ENCODE results near the gene EPG5.
"Not testable (repeated sequence)": the region's sequence is repeated elsewhere in the genome, so short reads cannot be mapped to it uniquely, and the experiment has no call there.

Gene EPG5

GRCh38 chr18:45828917-45829811 lies 138.0 kb downstream of the EPG5 start:
- TF ChIP-seq CSRNP3 (CRISPR knock-in tag; IDR thresholded peaks at IDR 0.05) (no peak), OSR1 (CRISPR knock-in tag; IDR thresholded peaks at IDR 0.05) (no peak), TOX (CRISPR knock-in tag; IDR thresholded peaks at IDR 0.05; ENCODE audit: borderline replicate concordance) (no peak), ESRRG (CRISPR knock-in tag; IDR thresholded peaks at IDR 0.05) (no peak), ZNF70 (CRISPR knock-in tag; IDR thresholded peaks at IDR 0.05) (no peak), PPARA (CRISPR knock-in tag; IDR thresholded peaks at IDR 0.05; ENCODE audit: borderline replicate concordance) (no peak), CSDC2 (CRISPR knock-in tag; IDR thresholded peaks at IDR 0.05) (no peak)
- TF ChIP-seq, protein P1, sequence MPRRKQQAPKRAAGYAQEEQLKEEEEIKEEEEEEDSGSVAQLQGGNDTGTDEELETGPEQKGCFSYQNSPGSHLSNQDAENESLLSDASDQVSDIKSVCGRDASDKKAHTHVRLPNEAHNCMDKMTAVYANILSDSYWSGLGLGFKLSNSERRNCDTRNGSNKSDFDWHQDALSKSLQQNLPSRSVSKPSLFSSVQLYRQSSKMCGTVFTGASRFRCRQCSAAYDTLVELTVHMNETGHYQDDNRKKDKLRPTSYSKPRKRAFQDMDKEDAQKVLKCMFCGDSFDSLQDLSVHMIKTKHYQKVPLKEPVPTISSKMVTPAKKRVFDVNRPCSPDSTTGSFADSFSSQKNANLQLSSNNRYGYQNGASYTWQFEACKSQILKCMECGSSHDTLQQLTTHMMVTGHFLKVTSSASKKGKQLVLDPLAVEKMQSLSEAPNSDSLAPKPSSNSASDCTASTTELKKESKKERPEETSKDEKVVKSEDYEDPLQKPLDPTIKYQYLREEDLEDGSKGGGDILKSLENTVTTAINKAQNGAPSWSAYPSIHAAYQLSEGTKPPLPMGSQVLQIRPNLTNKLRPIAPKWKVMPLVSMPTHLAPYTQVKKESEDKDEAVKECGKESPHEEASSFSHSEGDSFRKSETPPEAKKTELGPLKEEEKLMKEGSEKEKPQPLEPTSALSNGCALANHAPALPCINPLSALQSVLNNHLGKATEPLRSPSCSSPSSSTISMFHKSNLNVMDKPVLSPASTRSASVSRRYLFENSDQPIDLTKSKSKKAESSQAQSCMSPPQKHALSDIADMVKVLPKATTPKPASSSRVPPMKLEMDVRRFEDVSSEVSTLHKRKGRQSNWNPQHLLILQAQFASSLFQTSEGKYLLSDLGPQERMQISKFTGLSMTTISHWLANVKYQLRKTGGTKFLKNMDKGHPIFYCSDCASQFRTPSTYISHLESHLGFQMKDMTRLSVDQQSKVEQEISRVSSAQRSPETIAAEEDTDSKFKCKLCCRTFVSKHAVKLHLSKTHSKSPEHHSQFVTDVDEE (CRISPR knock-in tag; IDR thresholded peaks at IDR 0.05): no peak

DNA sequence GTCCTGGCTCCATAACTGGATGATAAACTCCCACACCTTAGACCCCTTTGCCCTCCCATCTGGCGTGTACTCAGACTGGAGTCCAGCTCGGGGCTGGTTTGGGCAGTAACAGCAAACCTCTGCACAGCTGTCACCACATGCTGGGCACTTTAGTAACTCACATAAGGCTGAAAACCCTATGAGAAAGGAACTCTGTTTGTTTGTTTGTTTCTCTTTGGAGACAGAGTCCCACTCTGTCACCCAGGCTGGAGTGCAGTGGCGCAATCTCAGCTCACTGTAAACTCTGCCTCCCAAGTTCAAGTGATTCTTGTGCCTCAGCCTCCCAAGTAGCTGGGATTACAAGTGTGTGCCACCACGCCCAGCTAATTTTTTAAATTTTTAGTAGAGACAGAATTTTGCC lies 140.4 kb downstream of the EPG5 start:
- ATAC-seq: not testable (repeated sequence)

More at GRCh38 chr18:45828917-45829811, 138.0 kb downstream of the EPG5 start:
- no peak; the same call in 2 of the 3 replicates for ATAC-seq

DNA sequence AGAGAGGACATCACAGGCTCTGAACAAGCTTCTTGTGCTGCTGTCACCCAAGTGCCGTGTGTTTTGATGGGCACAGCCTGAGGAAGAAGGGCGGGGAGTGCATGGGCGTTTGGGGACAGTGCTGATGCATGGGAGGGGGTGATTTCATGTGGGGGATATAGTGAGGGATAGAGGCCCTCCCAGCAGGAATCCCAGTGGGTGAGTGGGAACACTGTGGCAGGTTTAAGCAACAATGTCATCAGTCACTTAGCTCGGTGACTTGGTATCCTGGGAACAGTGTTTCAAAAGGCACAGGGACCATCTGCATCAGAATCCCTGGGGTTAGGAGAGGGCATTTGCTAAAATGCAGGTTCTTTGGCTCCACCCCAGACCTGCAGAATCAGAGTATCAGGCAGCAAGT lies 141.0 kb downstream of the EPG5 start:
- TF ChIP-seq ZNF8 (CRISPR knock-in tag; IDR thresholded peaks at IDR 0.05) (no peak), CREB5 (CRISPR knock-in tag; IDR thresholded peaks at IDR 0.05; ENCODE audit: low read depth) (no peak), TCF4 (CRISPR knock-in tag; IDR thresholded peaks at IDR 0.05; ENCODE audit: borderline replicate concordance) (no peak), OSR1 (CRISPR knock-in tag; IDR thresholded peaks at IDR 0.05) (no peak), TOX (CRISPR knock-in tag; IDR thresholded peaks at IDR 0.05; ENCODE audit: borderline replicate concordance) (no peak), GLIS3 (CRISPR knock-in tag; IDR thresholded peaks at IDR 0.05) (no peak), ZNF565 (CRISPR knock-in tag; conservative IDR thresholded peaks at IDR 0.05; ENCODE audit: low read depth) (no peak), BACH2 (CRISPR knock-in tag; IDR thresholded peaks at IDR 0.05; ENCODE audit: borderline replicate concordance) (no peak), RARB (CRISPR knock-in tag; IDR thresholded peaks at IDR 0.05) (no peak)
- TF ChIP-seq, protein P2, sequence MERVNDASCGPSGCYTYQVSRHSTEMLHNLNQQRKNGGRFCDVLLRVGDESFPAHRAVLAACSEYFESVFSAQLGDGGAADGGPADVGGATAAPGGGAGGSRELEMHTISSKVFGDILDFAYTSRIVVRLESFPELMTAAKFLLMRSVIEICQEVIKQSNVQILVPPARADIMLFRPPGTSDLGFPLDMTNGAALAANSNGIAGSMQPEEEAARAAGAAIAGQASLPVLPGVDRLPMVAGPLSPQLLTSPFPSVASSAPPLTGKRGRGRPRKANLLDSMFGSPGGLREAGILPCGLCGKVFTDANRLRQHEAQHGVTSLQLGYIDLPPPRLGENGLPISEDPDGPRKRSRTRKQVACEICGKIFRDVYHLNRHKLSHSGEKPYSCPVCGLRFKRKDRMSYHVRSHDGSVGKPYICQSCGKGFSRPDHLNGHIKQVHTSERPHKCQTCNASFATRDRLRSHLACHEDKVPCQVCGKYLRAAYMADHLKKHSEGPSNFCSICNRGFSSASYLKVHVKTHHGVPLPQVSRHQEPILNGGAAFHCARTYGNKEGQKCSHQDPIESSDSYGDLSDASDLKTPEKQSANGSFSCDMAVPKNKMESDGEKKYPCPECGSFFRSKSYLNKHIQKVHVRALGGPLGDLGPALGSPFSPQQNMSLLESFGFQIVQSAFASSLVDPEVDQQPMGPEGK (CRISPR knock-in tag; IDR thresholded peaks at IDR 0.05; ENCODE audit: borderline replicate concordance): no peak
- no peak for ATAC-seq

- no peak for ATAC-seq
- TF ChIP-seq SNAI2 (CRISPR knock-in tag; IDR thresholded peaks at IDR 0.05) (no peak), POU6F1 (CRISPR knock-in tag; IDR thresholded peaks at IDR 0.05; ENCODE audit: borderline replicate concordance, low read depth) (no peak), ISL1 (CRISPR knock-in tag; IDR thresholded peaks at IDR 0.05) (no peak), CSDC2 (CRISPR knock-in tag; IDR thresholded peaks at IDR 0.05) (no peak), RARB (CRISPR knock-in tag; IDR thresholded peaks at IDR 0.05) (no peak), TOX (CRISPR knock-in tag; IDR thresholded peaks at IDR 0.05; ENCODE audit: borderline replicate concordance) (no peak), ZNF8 (CRISPR knock-in tag; IDR thresholded peaks at IDR 0.05) (no peak), ARNTL (CRISPR knock-in tag; IDR thresholded peaks at IDR 0.05; ENCODE audit: borderline replicate concordance, low read depth) (no peak), ZC3H10 (CRISPR knock-in tag; IDR thresholded peaks at IDR 0.05) (no peak), ZFP30 (CRISPR knock-in tag; IDR thresholded peaks at IDR 0.05) (no peak), GLIS3 (CRISPR knock-in tag; IDR thresholded peaks at IDR 0.05) (no peak), TCF4 (CRISPR knock-in tag; IDR thresholded peaks at IDR 0.05; ENCODE audit: borderline replicate concordance) (no peak)
- TF ChIP-seq, protein P2 (CRISPR knock-in tag; IDR thresholded peaks at IDR 0.05; ENCODE audit: borderline replicate concordance): no peak
These were observed 141.7 kb downstream of the EPG5 start, which contains the start of gene SIGLEC15 for GRCh38 chr18:45825258-45826044. Gene SIGLEC15 (plus strand): TSS chr18:45825675. CDS start chr18:45825729, 54 bp downstream.

Data from SK-N-SH treated with all-trans-retinoic acid at 6 μM for 48 hours (cell line).